RPMI8226 (cell line): ENCODE results near the gene CACNA1I.
"Not testable (repeated sequence)": the region's sequence is repeated elsewhere in the genome, so short reads cannot be mapped to it uniquely, and the experiment has no call there.

Experiments used
- DNase-seq: peaks from one replicate; pipeline ENCODE4 v3.0.0-alpha.2; 2015

CACNA1I gene

DNA sequence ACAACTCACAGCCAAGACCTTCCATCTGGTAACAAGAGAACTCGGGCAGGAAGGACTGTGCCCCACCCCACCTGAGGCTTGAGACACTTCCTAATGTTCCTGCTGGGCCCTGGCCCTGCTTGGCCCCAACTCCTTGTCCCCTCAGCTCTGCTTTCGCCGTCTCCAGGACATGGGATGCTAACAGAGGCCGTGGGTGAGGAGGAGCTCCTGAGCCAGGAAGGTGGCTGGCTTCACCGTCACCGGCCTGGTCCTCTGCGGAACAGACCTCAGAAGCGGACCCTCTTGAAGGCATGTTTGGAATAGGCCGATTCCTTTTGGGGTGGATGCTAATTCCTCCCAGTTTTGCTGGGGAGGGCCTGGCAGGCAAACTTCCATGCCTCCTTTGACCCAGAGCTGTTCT lies 154.3 kb downstream of the CACNA1I start:
- no peak for DNase-seq

DNA sequence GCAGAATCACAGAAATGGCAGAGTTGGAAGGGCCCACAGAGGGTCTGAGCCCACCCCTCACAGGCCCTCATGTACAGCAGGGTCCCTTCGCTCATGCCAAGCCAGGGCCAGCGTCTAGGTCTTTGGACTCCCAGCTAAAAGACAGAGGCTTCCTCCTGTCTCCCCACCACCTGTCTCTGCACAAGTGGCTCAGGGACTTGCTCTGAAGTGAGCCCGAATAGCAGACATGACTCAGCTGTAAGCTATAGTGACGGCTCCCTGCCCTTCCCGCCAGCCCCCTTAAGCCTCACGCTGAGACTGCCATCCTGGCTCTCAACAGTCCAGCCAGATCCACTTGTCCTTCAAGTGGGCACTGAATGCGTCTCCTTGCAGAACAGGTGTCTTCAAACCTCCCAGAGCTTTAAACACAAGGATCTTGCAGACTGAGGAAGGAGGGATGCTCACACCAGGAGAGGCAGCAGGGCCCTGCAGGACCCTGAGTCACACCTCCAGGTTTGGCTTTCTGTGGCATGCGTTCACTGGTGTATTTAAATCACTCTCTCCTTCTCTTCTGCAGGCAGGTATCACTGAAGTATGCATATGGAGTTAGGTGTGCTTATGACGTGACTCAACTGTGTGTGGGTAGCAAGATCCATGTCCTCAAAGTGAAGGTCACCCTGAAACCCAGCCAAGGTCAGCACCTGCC lies 154.9 kb downstream of the CACNA1I start:
- DNase-seq, result no peak

DNA sequence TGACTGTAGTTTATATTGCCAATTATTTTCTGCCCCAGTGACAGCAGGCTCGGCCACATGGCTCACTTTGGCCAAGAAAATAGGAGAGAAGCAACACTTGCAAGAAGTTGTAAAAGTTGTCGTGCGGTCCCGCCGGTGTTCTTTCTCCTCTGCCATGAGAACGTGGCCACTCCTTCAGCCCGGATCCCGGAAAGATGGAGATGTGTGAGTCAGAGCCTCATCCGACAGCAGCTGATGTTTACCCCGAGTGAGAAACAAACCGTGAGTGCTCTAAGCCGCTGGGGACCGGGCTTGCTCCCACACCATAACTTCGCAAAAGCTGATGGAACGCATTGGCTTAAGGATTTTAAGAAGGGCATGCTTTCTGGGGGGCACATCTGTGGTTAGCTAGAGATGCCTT lies 157.0 kb downstream of the CACNA1I start:
- no peak for DNase-seq

DNA sequence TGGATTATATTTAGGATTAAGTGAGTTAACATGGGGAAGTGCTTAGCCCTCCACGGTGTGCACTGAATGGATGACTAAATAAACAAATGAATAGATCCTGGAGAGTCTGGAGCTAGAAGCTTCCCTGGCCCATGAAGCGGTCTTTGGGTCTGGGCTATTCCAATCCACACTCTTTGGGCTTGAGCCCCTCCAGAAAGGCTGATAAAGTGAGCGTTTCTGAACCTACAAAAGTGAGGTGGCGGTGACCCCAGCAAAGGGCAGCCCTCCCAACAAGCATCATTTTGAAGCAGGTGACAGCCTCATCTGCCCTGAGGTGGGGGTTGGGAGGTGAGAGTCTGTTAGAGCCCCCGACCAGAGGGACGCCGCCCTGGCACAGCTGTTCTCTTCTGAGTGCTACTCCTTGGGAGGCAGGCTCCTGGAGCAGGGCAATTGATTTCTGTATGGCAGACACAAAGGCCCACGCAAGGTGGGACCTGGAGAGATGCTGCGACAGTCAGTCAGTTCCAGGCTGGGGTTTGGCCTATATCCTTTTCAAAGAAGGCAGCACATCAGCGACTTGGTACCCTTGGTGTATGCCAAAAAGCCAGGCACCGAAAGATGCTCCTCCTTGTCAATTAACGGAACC lies 157.8 kb downstream of the CACNA1I start:
- no peak for DNase-seq

DNA sequence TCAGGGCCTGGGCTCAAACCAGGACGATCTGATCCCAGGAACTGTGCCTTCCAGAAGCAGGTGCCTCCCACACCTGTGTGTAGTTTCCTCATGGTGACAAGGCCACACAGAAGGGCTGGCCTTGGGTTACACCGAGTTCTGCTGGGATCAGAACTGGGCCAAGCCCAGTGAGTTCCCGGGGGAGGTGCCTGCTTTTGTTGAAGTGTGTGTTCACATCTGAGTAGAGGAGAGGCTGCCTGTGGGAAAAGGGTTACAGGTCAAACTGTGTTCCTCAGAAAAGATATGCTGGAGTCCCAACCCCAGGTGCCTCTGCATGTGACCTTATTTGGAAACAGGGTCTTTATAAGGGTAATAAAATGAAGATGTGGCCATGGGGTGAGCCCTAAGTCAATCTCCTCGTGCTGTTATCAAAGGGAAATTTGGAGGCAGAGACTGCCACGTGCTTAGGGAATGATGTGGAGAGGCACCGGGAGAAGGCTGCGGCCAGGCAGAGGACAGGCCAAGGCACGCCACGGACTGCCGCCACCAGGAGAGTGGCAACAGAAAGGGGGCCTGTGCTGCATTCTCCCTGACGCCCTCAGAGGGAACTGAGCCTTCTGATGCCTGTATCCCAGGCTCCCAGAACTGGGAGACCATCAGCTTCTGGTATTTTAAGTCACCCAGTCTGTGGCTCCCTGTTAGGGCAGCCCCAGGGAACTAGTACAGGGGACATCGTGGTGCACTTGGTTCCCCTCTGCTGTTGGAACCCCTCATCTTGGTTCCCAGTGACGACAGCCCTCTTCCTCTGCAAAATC lies 158.8 kb downstream of the CACNA1I start:
- DNase-seq, result no peak

DNA sequence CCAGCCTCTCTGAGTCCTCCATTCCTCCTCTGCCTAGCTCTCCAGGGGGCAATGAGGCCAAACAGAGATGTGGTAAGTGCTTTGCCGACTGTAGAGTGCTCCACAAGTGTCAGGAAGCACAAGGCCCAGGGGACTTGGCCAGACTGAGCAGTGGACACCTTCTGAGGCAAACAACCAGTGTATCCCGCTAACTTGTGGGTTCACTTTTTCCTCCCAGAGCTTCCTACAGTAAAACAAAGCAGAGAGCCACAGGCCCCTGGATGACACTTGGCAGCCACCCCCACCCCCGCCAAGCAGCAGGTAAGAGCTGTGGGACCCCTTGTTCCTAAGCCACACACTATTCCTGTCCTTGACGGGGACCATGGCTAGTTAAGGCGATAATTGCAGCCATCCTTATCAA lies 160.9 kb downstream of the CACNA1I start:
- DNase-seq, result no peak

DNA sequence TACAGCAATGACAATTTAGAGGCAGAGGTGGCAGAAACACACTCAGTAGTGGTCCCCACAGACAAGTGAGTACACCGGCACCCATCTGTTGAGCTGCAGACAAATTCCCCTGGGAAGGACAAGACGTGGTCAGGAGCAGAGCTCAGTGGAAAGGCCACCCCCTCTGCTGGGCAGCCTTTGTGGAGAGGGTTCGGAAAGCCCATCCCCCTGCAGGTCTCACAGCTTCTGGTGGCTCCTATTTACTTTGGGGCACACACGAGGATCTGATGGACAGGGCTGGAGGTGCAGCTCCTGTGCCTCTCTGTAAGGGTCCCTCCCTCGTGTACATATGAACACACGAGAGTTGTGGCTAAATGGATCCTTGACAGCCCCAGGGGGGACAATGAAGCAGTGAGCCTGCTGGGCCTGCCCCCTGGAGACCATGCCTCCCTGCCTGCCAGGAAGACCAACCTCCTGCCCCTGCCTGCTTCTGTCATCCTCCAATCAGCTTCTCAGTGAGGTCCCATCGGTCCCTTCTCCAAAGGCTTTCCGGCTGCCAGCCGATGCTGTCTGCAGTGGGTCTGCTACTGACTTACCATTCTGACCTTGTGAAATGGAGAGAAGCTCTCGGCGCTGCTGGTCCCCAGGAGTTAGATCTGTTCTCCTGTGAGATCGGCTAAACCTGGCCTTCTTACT lies 161.5 kb downstream of the CACNA1I start:
- DNase-seq, result no peak

DNA sequence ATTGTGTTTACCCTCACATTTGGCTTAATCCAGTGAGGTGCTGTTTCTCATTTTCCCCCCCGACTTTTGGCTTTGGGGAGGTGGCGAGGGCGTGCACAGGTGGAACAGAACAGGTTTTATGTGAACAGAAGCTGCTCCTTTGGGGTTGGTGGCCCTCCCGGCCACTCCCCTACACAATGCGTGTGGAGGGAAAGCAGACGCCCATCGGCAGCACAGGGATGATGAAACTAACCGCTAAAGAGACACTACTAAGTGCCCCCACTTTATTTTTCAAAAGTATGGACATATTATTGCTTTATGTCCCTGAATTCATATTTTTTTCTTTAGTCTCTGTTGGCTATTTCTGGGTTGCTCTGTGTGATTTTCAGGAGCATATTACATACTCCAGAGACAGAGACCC lies 162.1 kb downstream of the CACNA1I start:
- no peak for DNase-seq

DNA sequence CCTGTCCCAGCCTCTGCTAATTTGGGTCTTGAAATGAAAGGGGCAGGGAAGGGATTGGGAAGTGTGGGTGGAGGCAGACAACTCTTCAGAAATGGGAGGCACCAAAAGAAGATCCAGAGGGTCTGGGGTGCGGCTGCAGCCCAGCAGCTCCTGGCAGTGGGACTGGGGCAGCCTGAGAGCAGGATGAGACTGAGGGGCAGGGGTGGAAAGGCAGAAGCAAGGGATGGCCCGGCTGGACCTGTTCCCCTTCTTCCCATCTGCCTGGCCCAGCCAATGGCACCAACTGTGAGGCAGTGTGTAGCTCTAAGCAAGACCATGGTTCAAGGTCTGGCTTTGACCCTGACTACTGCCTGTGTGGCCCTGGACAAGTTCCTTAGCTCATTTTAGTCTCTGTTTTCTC lies 162.6 kb downstream of the CACNA1I start:
- DNase-seq, result no peak

DNA sequence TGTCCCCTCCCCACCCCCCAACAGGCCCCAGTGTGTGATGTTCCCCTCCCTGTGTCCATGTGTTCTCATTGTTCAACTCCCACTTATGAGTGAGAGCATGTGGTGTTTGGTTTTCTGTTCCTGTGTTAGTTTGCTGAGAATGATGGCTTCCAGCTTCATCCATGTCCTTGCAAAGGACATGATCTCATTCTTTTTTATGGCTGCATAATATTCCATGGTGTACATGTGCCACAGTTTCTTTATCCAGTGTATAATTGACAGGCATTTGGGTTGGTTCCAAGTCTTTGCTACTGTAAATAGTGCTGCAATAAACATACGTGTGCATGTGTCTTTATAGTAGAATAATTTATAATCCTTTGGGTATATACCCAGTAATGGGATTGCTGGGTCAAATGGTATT lies 163.5 kb downstream of the CACNA1I start:
- DNase-seq, result not testable (repeated sequence)

DNA sequence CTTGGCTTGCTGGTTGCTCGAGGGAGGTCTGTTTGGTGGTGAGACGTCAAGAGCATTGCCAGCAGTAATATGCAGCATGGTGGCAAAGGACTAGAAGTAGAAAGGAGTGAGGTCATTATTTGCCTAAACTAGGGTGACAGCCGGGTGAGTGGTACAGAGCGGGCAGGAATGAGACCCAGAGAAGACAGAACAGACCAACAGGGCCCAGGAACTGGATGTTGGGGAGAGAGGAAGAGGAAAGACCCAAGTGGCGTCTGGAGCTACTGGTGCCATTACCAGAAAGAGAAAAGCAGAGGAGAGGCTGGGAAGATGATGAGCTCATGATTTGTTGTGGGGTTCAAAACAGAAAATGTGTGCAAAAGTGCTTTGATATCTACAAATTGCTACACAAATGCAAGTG lies 164.3 kb downstream of the CACNA1I start:
- no peak for DNase-seq

DNA sequence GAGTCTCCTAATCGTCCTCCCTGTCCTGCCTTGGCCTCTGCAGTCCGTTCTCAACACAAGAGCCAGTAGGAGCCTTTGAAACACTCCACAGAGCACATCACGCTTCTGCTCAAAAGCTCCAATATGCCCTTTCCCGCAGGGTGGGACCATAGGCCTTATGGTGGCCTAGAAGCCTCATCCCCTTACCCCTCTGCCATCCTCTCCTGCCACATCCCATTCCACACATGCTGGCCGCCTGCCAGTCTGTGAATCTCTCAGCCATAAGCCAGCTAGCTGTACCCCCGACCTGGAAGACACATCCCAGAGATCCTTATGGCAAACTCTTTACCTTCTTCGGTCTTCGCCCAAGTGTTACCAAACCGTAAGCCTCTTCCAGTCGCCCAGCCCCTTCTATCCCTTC lies 165.2 kb downstream of the CACNA1I start:
- no peak for DNase-seq

DNA sequence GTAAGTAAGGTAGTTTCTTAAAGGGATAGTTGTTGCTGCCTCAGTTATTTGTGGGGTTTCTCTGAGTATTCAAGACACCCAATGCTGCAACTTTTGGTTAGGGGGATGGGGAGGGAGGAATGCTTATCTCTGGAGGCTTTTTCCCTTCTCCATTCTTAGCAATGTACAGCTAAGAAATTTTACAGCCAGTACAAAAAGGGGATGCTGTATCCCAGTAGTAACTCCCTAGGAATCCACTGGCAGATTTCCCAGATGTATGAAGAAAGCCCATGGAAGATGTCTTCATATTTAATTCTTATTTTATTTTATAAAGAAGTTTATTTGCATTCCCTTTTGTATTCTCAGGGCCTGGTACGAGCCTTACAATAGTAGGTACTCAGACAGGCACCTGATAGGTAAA lies 168.2 kb downstream of the CACNA1I start:
- no peak for DNase-seq
